SU-DHL-6 (cell line): ENCODE data around the gene ACAD11.

Experiments
- CTCF ChIP-seq: fragments of 200-600 bp; sonication (generic); IDR thresholded peaks from one replicate; pipeline ENCODE4 v1.5.1; 2017; ENCODE audit warnings: antibody characterized with exemption, mild to moderate bottlenecking, low read length, moderate library complexity; ENCODE audit not compliant: insufficient read depth, poor library complexity, severe bottlenecking
- EZH2phosphoT487 ChIP-seq: fragments of 200-600 bp; sonication (generic), shearing (Covaris generic); conservative IDR thresholded peaks from 2 replicates; pipeline ENCODE4 v1.6.1; 2018; ENCODE audit warnings: mild to moderate bottlenecking, antibody characterized with exemption, low read length, moderate library complexity, mixed read lengths

- TF ChIP-seq CTCF = no peak
- TF ChIP-seq EZH2phosphoT487 = no peak
These were observed 109.6 kb downstream of the ACAD11 start for GRCh38 chr3:132549890-132550578.
